ENCODE results near the gene XRCC1. TPM values are rescaled to one million over a fixed set of nuclear protein-coding genes. Genes with fewer than 3 reads are reported as not detected.

The XRCC1 gene
- polyA plus RNA-seq, 1 of the 3 experiments (the other 2 are of a cell fraction), result 30.3 TPM

DNA sequence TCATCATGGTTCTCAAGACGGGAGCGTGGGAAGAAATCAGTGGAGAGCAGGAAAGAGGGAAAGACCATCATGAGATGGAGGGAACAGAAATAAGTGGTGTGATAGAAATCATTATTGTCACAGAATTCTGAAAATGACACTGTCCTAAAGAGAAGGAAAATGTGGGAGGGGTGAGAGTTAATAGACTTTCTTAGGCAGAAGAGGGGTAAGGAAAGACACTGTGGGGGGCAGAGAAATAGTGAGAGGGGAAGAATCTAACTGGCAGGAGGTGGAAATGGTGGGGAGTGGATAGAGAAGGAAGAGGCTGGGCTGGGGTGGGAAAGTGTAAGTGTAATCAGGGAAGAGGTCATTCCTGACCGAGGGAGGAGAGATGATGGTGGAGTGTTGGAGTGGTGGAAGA is 3.5 kb upstream of the XRCC1 start:
- peaks cover 0 to 26% of the 10 kb centered on the region in 2 experiments; a peak in 1 of 4 replicates for H3K4me1 ChIP-seq (ENCODE audit: control insufficient read depth in 1 of 2, insufficient read depth in 2 of 2, low read depth in 1 of 2, low read length in 1 of 2)
- H3K36me3 ChIP-seq (replicated peaks in 1 of 2; ENCODE audit: control insufficient read depth in 1 of 2, insufficient read depth in 2 of 2, low read length in 1 of 2), result no peaks in the 10 kb centered on the region
- H3K4me3 ChIP-seq (ENCODE audit: low read depth in 2 of 2, low read length in 1 of 2), result no peak overlapping the region
- ChIA-PET POLR2A (no interaction called here), CTCF (interaction anchor here (1.2 to 1.7 kb wide), 3 partner anchors 16 to 43 kb away, joined by 3 to 15 read pairs (median 4); no protein-coding TSS in a partner anchor)
- H3K9me2 ChIP-seq, result no peaks in the 10 kb centered on the region
- peaks cover 15% of the 10 kb centered on the region; the same call in 1 of the 2 replicates for H3K79me2 ChIP-seq (ENCODE audit: insufficient read depth)
- H3F3A ChIP-seq (replicated peaks; ENCODE audit: insufficient read depth), result peaks cover 3% of the 10 kb centered on the region
- no peak overlapping the region for H3K9ac ChIP-seq
- H2AFZ ChIP-seq (ENCODE audit: low read depth), result no peak overlapping the region
- DNase-seq, result no peak
- no peaks in the 10 kb centered on the region for H3K9me3 ChIP-seq
- no peaks in the 10 kb centered on the region for H4K20me1 ChIP-seq (ENCODE audit: insufficient read depth)
- H3K27ac ChIP-seq (ENCODE audit: low read depth in 2 of 2, low read length in 1 of 2), result no peak overlapping the region
- 88% methylated on average over 3 of the region's 3 CpGs for WGBS (ENCODE audit: low lambda C conversion rate)
- no peak overlapping the region for H3K4me2 ChIP-seq
- H3K27me3 ChIP-seq (ENCODE audit: insufficient read depth), result no peaks in the 10 kb centered on the region
- TF ChIP-seq, protein P1, sequence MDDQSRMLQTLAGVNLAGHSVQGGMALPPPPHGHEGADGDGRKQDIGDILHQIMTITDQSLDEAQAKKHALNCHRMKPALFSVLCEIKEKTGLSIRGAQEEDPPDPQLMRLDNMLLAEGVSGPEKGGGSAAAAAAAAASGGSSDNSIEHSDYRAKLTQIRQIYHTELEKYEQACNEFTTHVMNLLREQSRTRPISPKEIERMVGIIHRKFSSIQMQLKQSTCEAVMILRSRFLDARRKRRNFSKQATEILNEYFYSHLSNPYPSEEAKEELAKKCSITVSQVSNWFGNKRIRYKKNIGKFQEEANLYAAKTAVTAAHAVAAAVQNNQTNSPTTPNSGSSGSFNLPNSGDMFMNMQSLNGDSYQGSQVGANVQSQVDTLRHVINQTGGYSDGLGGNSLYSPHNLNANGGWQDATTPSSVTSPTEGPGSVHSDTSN (IDR thresholded peaks at IDR 0.05), result no peak
- TF ChIP-seq, protein P2, sequence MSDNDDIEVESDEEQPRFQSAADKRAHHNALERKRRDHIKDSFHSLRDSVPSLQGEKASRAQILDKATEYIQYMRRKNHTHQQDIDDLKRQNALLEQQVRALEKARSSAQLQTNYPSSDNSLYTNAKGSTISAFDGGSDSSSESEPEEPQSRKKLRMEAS (IDR thresholded peaks at IDR 0.05; ENCODE audit: low read depth), result no peak
- TF ChIP-seq, protein P3, sequence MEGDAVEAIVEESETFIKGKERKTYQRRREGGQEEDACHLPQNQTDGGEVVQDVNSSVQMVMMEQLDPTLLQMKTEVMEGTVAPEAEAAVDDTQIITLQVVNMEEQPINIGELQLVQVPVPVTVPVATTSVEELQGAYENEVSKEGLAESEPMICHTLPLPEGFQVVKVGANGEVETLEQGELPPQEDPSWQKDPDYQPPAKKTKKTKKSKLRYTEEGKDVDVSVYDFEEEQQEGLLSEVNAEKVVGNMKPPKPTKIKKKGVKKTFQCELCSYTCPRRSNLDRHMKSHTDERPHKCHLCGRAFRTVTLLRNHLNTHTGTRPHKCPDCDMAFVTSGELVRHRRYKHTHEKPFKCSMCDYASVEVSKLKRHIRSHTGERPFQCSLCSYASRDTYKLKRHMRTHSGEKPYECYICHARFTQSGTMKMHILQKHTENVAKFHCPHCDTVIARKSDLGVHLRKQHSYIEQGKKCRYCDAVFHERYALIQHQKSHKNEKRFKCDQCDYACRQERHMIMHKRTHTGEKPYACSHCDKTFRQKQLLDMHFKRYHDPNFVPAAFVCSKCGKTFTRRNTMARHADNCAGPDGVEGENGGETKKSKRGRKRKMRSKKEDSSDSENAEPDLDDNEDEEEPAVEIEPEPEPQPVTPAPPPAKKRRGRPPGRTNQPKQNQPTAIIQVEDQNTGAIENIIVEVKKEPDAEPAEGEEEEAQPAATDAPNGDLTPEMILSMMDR (IDR thresholded peaks at IDR 0.05), result no peak
- TF ChIP-seq YY1 (IDR thresholded peaks at IDR 0.05; ENCODE audit: low read depth), result no peak
- TF ChIP-seq JUND (IDR thresholded peaks at IDR 0.05), result no peak
- no peak for TF ChIP-seq SMC3 (IDR thresholded peaks at IDR 0.05; ENCODE audit: low read depth, low read length)
- TF ChIP-seq FOXJ3 (CRISPR knock-in tag; IDR thresholded peaks at IDR 0.05), result no peak
- no peak for TF ChIP-seq FOXM1 (IDR thresholded peaks at IDR 0.05; ENCODE audit: low read depth)
- TF ChIP-seq GABPA (IDR thresholded peaks at IDR 0.05; ENCODE audit: low read depth), result no peak
- TF ChIP-seq ELF1 (IDR thresholded peaks at IDR 0.05), result no peak

- 72% methylated on average over 33 of the region's 37 CpGs for WGBS (ENCODE audit: low lambda C conversion rate)
Observed at GRCh38 chr19:43575955-43576878, 890 bp upstream of the XRCC1 start.

More at GRCh38 chr19:43575955-43576878, 890 bp upstream of the XRCC1 start:
- peaks cover 0 to 9% of the 10 kb centered on the region in 2 experiments for H3K36me3 ChIP-seq (replicated peaks in 1 of 2; ENCODE audit: control insufficient read depth in 1 of 2, insufficient read depth in 2 of 2, low read length in 1 of 2)
- no peaks in the 10 kb centered on the region for H3K9me3 ChIP-seq
- POLR2A ChIA-PET, result interaction anchor here (1.7 kb wide), 1 partner anchor 20 kb away, joined by 4 read pairs; the partner anchor contains the start of gene ZNF576
- peaks cover 0 to 19% of the 10 kb centered on the region in 2 experiments; a peak in 1 of 4 replicates for H3K4me1 ChIP-seq (ENCODE audit: control insufficient read depth in 1 of 2, insufficient read depth in 2 of 2, low read depth in 1 of 2, low read length in 1 of 2)
- peak overlapping the region; percentile 77 for H3K4me2 ChIP-seq
- no peak for DNase-seq
- H4K20me1 ChIP-seq (ENCODE audit: insufficient read depth), result no peaks in the 10 kb centered on the region
- no peaks in the 10 kb centered on the region for H3F3A ChIP-seq (replicated peaks; ENCODE audit: insufficient read depth)
- H3K79me2 ChIP-seq (ENCODE audit: insufficient read depth), result peaks cover 23% of the 10 kb centered on the region; the same call in 1 of the 2 replicates
- peak overlapping the region; percentile 68 for H3K9ac ChIP-seq
- H3K4me3 ChIP-seq (ENCODE audit: low read depth in 2 of 2, low read length in 1 of 2), result peak overlapping the region; percentile 38 to 59
- TF ChIP-seq POLR2AphosphoS5 (IDR thresholded peaks at IDR 0.05; ENCODE audit: low read depth, low read length) (no peak), JUND (IDR thresholded peaks at IDR 0.05) (no peak), RCOR1 (IDR thresholded peaks at IDR 0.05; ENCODE audit: low read length) (no peak), NRF1 (IDR thresholded peaks at IDR 0.05; ENCODE audit: low read depth, low read length) (peak; percentile 32; the same call in 1 of the 2 replicates)
- H2AFZ ChIP-seq (ENCODE audit: low read depth), result peak overlapping the region; percentile 100
- H3K9me2 ChIP-seq, result no peaks in the 10 kb centered on the region
- H3K27me3 ChIP-seq (ENCODE audit: insufficient read depth), result no peaks in the 10 kb centered on the region
- peak overlapping the region; percentile 73 to 87 for H3K27ac ChIP-seq (ENCODE audit: low read depth in 2 of 2, low read length in 1 of 2)
- CTCF ChIA-PET, result interaction anchor here (2.7 to 3.7 kb wide), 2 partner anchors 19 to 21 kb away, joined by 12 to 43 read pairs; no protein-coding TSS in a partner anchor

Measured in SK-N-SH (cell line).